Measurements from ENCODE around the gene SULT2B1.
A peak's percentile ranks its signal among the peaks of the same experiment; 100 is the strongest.

SULT2B1 gene

DNA sequence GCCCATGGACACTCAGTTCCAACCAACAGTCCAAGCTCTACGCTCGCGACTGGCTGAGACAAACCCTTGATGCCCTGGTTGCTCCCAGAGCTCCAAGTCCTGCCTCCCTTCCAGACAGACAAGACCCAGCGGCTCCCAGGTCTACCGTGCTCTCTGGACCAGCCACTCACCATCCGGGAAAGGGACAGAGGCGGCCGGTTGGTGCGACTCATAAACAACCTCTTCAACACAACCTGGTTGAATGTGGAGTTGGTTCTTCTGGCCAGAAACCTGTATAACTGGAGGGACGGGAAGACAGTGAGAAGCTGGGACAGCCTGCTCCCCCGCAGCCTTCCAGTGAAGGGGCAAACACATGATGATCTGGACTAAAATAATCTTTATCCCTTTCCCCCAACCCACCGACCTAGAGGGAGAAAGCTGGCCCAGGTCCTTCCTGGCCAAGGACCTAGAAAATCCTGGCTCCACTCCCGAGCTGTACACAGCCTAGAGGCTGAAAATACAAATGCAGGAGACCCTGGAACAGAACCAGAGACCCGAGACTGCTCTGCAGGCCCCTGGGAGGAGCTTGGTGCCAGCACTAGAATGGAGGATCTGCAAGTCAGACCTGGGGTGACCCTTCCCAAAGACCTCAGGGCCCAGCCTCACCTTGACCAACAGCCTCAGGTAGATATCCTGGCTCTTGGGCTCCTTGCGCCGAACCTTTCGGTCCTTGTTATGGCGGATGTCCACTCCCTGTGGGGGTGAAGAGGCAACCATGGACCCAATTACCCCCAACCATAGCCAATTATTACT, 65.4 kb downstream of the SULT2B1 start:
- in situ Hi-C loops (cut with MboI; ENCODE audit: low pct_unique_long_range_greater_than_20kb, low sequenced_read_pairs, unreplicated experiment): no loop called here
- DNase-seq (ENCODE audit: low spot score): no peak
- TF ChIP-seq, protein P1, sequence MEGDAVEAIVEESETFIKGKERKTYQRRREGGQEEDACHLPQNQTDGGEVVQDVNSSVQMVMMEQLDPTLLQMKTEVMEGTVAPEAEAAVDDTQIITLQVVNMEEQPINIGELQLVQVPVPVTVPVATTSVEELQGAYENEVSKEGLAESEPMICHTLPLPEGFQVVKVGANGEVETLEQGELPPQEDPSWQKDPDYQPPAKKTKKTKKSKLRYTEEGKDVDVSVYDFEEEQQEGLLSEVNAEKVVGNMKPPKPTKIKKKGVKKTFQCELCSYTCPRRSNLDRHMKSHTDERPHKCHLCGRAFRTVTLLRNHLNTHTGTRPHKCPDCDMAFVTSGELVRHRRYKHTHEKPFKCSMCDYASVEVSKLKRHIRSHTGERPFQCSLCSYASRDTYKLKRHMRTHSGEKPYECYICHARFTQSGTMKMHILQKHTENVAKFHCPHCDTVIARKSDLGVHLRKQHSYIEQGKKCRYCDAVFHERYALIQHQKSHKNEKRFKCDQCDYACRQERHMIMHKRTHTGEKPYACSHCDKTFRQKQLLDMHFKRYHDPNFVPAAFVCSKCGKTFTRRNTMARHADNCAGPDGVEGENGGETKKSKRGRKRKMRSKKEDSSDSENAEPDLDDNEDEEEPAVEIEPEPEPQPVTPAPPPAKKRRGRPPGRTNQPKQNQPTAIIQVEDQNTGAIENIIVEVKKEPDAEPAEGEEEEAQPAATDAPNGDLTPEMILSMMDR (IDR thresholded peaks at IDR 0.05; ENCODE audit: extremely low read depth, insufficient read depth, missing control alignments): no peak

GRCh38 chr19:48618278-48618915, 66.4 kb downstream of the SULT2B1 start:
- no peak for DNase-seq (ENCODE audit: low spot score)
- TF ChIP-seq, protein P1 (IDR thresholded peaks at IDR 0.05; ENCODE audit: extremely low read depth, insufficient read depth, missing control alignments): no peak
- in situ Hi-C loops (cut with MboI; ENCODE audit: low pct_unique_long_range_greater_than_20kb, low sequenced_read_pairs, unreplicated experiment): no loop called here

GRCh38 chr19:48618916-48619691, 67.1 kb downstream of the SULT2B1 start, which contains the start of the genes RPL18 and SPHK2:
Gene RPL18, minus strand, starts transcription at chr19:48619178. Its CDS starts 35 bp downstream, at chr19:48619143.
Gene SPHK2, plus strand, starts transcription at chr19:48619506. Its CDS starts 1,009 bp downstream, at chr19:48620515.
- in situ Hi-C loops (cut with MboI; ENCODE audit: low pct_unique_long_range_greater_than_20kb, low sequenced_read_pairs, unreplicated experiment): no loop called here
- TF ChIP-seq, protein P1 (IDR thresholded peaks at IDR 0.05; ENCODE audit: extremely low read depth, insufficient read depth, missing control alignments): no peak
- peak; percentile 99 for DNase-seq (ENCODE audit: low spot score)

GRCh38 chr19:48619692-48620585, 68.0 kb downstream of the SULT2B1 start:
- DNase-seq (ENCODE audit: low spot score): no peak
- in situ Hi-C loops (cut with MboI; ENCODE audit: low pct_unique_long_range_greater_than_20kb, low sequenced_read_pairs, unreplicated experiment): no loop called here
- TF ChIP-seq, protein P1 (IDR thresholded peaks at IDR 0.05; ENCODE audit: extremely low read depth, insufficient read depth, missing control alignments): no peak

- in situ Hi-C loops (cut with MboI; ENCODE audit: low pct_unique_long_range_greater_than_20kb, low sequenced_read_pairs, unreplicated experiment): no loop called here
- DNase-seq (ENCODE audit: low spot score): no peak
- TF ChIP-seq, protein P1 (IDR thresholded peaks at IDR 0.05; ENCODE audit: extremely low read depth, insufficient read depth, missing control alignments): no peak
Measured at GRCh38 chr19:48623556-48624066, 71.6 kb downstream of the SULT2B1 start.

Data from GM13977 (cell line).